Measurements from ENCODE around the gene ADAMTSL4.

ADAMTSL4 gene

GRCh38 chr1:150548632-150549495, at the start of gene ADAMTSL4:
ADAMTSL4 (plus strand) TSS chr1:150549408; CDS start chr1:150552289, 2,881 bp downstream.
- TF ChIP-seq CTCF (conservative IDR thresholded peaks at IDR 0.05; ENCODE audit: low read depth, low read length), result no peak
- H3K4me3 ChIP-seq (ENCODE audit: low read depth, low read length), result peak within 1 kb of the TSS; percentile 60
- peak; percentile 78 for DNase-seq (ENCODE audit: low read depth)

DNA sequence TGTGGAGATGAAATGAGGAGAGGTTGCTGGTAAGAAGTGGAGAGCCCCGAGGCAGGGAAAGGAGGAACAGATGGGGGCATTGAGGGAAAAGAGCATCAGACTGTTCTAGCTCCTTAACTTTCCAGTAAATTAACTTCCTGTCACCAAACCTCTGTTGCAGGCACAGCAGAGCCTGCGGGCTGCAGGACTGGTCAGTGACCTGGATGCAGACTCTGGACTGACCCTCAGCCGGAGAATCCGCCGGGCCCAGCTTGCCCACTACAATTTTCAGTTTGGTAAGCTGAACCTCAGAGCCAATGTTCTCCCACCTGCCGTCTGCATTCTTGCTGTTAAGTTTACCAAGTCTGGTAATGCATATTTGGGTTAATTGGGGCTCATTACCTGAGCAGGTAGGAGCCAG, 43.8 kb upstream of the ADAMTSL4 start:
- no peak overlapping the region for H3K4me3 ChIP-seq (ENCODE audit: low read depth, low read length)
- no peak for DNase-seq (ENCODE audit: low read depth)
- no peak for TF ChIP-seq CTCF (conservative IDR thresholded peaks at IDR 0.05; ENCODE audit: low read depth, low read length)

GRCh38 chr1:150507912-150508864, 41.0 kb upstream of the ADAMTSL4 start, which contains the start of gene ECM1:
ECM1 (plus strand) TSS chr1:150508109; CDS start chr1:150508210, 101 bp downstream.
- peak; percentile 86 for DNase-seq (ENCODE audit: low read depth)
- no peak for TF ChIP-seq CTCF (conservative IDR thresholded peaks at IDR 0.05; ENCODE audit: low read depth, low read length)
- H3K4me3 ChIP-seq (ENCODE audit: low read depth, low read length), result peak within 1 kb of the TSS; percentile 44

GRCh38 chr1:150508982-150509381, 40.2 kb upstream of the ADAMTSL4 start:
- no peak for TF ChIP-seq CTCF (conservative IDR thresholded peaks at IDR 0.05; ENCODE audit: low read depth, low read length)
- DNase-seq (ENCODE audit: low read depth), result no peak
- no peak overlapping the region for H3K4me3 ChIP-seq (ENCODE audit: low read depth, low read length)

DNA sequence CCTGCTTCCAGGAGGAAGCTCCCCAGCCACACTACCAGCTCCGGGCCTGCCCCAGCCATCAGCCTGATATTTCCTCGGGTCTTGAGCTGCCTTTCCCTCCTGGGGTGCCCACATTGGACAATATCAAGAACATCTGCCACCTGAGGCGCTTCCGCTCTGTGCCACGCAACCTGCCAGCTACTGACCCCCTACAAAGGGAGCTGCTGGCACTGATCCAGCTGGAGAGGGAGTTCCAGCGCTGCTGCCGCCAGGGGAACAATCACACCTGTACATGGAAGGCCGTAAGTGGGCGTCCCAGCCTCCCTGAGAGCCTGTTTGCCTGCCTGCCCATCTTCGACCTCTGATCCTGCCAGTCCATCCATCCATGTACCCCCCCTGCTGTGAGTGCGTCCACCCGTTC, 37.7 kb upstream of the ADAMTSL4 start:
- H3K4me3 ChIP-seq (ENCODE audit: low read depth, low read length), result no peak overlapping the region
- no peak for DNase-seq (ENCODE audit: low read depth)
- no peak for TF ChIP-seq CTCF (conservative IDR thresholded peaks at IDR 0.05; ENCODE audit: low read depth, low read length)

- H3K4me3 ChIP-seq (ENCODE audit: low read depth, low read length), result no peak overlapping the region
- no peak for DNase-seq (ENCODE audit: low read depth)
- no peak for TF ChIP-seq CTCF (conservative IDR thresholded peaks at IDR 0.05; ENCODE audit: low read depth, low read length)
Observed at GRCh38 chr1:150511985-150512660, 37.1 kb upstream of the ADAMTSL4 start.
